Measurements from ENCODE around the gene DROSHA.
"Not testable (repeated sequence)": the region's sequence is repeated elsewhere in the genome, so short reads cannot be mapped to it uniquely, and the experiment has no call there.

The DROSHA gene

GRCh38 chr5:31380049-31380448 is 151.8 kb downstream of the DROSHA start:
- DNase-seq (ENCODE audit: low read depth), result no peak

GRCh38 chr5:31378838-31379237 is 153.1 kb downstream of the DROSHA start:
- no peak for DNase-seq (ENCODE audit: low read depth)

DNA sequence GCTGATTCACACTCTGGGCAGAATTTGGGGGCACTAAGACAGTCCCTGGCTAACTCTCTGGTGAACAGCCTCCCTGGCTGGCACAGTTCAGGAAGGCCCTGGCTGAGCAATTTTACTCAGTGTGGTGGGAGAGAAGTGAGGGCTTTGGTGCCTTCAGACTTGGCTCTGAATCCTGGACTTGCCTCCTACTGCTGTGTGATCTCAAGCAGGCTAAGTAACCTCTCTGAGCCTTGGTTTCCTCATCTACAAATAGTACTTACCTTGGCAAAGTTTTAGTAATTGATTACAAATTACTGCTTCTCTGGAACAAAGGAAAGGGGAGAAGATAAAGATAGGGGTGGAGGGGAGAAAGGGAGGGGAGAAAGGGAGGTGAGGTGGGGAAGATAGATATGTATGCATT is 153.8 kb downstream of the DROSHA start:
- DNase-seq (ENCODE audit: low read depth), result no peak

- DNase-seq (ENCODE audit: low read depth), result no peak
These were observed 154.5 kb downstream of the DROSHA start for GRCh38 chr5:31377274-31377946.

DNA sequence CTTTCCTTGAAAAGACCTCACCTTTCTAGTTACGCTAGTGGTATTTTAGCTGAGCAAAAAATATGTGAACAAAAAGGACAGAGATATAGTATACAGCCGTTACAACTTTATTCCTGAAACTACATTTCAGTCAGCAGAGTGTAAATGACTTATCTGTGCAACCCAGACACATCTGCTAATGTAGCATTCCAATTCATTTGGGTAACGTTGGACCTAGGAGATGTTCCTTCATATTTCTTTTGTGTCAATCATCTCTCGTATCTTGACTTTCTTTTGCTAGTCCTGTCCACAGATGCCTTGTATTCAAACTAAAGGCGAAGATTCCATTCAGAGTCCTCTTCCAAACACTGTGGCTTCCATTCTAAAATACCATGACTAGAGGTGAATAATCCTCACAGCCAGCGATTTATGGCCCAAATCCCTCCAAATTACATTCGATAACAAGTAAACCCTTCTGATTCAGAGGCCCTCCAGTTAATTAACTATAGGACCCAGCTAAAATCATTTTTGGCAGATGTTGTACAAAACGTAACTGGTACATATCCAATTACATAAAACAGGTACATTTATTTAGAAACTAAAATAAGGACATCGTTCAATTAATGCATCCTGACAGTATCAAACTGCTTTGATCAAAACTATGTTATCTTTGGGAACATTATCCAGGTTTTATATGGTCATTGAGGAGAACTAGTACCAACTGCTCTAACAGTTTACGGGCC is 155.7 kb downstream of the DROSHA start:
- DNase-seq (ENCODE audit: low read depth), result no peak

DNA sequence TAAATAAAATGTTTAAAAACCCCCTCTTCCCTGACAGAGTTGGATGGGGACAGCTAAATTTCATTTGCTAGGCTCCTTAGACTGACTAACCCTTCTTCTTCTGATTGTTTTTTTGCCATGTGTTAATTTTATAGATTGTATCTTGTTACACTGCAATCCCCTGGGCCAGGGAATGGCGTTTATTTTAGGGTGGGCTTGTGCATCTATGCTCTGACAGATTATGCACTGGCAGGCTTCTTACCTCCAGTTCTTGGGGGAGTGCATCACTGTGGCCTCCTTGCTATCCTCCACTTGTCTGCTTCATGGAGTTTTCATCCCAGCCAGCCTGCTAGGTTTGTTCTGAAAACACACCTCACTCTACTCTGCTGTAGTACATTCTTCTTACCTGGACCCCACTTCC is 159.8 kb downstream of the DROSHA start:
- DNase-seq (ENCODE audit: low read depth), result no peak

DNA sequence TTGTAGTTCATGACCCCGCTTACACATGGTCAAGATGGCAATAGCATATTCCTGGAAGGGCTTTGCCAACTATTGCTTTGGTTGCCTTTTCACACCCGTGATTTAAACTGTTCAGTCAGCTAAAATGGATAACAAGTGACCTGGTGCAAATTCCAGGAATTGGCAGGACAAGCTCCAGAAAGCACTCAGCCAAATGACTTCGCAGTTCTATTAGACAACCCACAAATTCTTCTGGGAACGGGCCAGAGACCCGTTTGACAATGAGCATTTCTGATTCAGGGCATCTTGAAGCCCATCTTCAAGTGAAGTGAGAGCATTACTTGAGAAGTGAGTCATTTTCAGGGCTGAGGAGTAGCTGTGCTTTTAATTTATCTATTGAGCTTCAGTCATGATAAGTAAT is 165.0 kb downstream of the DROSHA start:
- DNase-seq (ENCODE audit: low read depth), result no peak

GRCh38 chr5:31365776-31366175 is 166.1 kb downstream of the DROSHA start:
- DNase-seq (ENCODE audit: low read depth), result no peak

- DNase-seq (ENCODE audit: low read depth), result no peak
These were observed 166.8 kb downstream of the DROSHA start for GRCh38 chr5:31364881-31365636.

DNA sequence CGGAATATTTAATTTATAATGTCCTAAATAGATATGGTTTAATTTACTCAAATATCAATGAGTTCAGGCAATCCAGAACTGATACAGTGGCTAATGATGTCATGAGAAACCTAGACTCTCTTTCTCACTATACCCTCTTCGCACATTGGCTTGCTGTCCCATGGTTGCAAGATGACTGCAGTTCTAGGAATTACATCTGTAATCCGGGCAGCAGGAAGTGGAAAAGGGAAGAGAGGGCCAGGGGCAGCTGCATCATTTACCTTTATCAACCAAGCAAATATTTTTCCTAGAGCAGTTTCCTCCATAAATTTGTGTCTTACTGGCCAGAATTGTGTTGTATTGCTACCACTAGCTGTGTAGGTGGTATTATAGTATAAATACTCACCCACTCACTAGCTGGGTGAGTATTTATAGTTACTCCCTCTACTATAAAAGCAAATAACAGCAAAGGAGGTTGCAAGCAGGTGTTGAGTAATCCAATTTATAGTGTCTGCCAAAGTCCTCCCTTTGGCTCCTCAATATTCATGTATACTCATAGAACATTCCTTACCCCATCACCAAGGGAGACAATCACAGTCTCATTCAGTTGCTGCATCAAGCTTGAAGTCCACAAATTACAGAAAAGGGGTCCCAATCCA is 168.8 kb downstream of the DROSHA start:
- DNase-seq (ENCODE audit: low read depth), result no peak

DNA sequence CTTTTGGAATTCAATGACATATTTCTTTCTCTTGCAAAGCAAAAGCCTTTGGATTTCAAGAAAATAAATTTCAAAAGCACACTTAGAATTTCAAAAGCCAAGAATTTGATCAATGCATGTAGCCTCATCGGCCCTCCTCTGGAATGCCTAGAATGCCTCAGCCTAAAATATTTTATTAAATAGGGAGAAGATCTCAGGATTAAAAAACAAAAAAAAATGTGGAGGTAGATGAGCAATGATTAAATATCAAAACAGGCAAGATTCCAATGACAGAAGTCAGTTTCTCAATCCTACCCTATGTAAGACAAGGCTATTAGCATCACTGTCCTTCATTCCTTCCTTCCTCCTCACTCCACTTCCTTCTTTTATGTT is 169.4 kb downstream of the DROSHA start:
- no peak for DNase-seq (ENCODE audit: low read depth)

DNA sequence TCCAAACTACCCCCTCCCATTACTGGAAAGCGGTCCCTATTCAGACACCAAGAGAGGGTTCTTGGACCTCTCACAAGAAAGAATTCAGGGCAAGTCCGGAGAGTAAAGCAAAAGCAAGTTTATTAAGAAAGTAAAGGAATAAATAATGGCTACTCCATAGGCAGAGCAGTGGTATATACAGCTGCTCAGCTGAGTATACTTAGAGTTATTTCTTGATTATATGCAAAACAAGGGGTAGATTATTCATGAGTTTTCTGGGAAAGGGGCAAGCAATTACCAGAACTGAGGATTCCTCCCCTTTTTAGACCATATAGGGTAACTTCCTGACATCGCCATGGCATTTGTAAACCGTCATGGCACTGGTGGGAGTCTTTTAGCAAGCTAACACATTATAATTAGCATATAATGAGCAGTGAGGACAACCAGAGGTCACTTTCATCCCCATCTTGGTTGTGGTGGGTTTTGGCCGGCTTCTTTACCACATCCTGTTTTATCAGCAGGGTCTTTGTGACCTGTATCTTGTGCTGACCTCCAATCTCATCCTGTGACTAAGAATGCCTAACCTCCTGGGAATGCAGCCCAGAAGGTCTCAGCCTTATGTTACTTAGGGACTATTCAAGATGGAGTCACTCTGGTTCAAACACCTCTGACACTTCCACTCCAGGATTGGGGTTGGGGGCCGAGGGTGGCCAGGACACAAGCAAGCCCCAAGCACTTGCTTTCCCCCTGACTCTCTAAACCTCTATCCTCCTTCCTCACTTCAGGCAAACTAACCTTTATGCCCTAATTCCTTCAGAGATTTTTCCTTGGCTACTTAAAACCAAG is 170.0 kb downstream of the DROSHA start:
- DNase-seq (ENCODE audit: low read depth), result not testable (repeated sequence)

DNA sequence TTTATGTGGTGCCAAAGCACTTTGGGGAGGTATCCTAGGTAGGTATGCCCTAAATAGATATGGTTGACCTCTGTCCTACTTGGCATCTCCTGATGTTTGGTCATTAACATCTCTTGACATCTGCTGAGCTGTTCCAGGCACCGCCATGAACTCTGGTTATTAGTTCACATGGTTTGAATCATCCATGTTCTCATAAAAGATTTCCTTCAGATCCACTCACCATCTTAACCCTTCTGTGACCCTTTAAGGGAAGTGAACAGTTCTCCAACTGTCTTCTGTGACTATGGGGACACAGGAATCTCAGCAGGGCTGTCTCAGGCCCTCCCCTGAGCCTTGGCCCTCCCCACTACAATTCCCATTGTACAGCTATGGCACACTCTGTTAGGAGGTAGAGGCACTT is 170.7 kb downstream of the DROSHA start:
- DNase-seq (ENCODE audit: low read depth), result no peak

DNA sequence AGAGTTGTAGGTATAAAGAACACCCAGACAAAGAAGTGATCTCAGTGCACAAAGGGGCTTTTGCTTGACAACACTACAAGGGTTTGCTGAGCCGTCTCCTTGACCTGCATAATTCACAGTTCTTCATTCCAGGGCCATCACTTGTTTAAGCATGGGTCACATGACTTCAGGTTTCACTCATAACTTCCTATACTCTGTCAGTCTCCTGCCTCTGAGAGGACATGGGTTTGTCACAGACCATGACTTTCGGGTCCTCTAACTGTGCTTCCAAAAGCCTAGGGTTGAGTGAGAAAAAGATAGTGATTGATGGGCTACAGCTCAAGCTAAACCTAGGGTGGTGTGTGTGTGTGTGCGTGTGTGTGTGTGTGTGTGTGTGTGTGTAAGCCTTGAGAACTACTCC is 172.1 kb downstream of the DROSHA start:
- no peak for DNase-seq (ENCODE audit: low read depth)

GRCh38 chr5:31357038-31357437 is 174.9 kb downstream of the DROSHA start:
- DNase-seq (ENCODE audit: low read depth), result no peak

- no peak for DNase-seq (ENCODE audit: low read depth)
These were observed 176.6 kb downstream of the DROSHA start for GRCh38 chr5:31355337-31355736.

Measured in non-pigmented ciliary epithelial cell (primary cell).